ENCODE results near the gene TP63. TPM values are rescaled to one million over a fixed set of nuclear protein-coding genes. Genes with fewer than 3 reads are reported as not detected.

Gene TP63
- polyA plus RNA-seq, 3 donors: not detected

- DNase-seq: no peak
- no peaks in the 10 kb centered on the region for H3K36me3 ChIP-seq (replicated peaks in 1 of 2; ENCODE audit: control insufficient read depth in 1 of 2, insufficient read depth in 2 of 2, low read length in 2 of 2)
- Mint-ChIP-seq H3K4me1 (peaks cover 4% of the 10 kb centered on the region), H3K9me3 (peaks cover 0 to 2% (median 0%) of the 10 kb centered on the region in 7 donors), H3K27ac (no peak overlapping the region), H3K36me3 (no peaks in the 10 kb centered on the region), H3K4me3 (no peak overlapping the region), H3K27me3 (ENCODE audit: low read depth in 3 of 3) (no peaks in the 10 kb centered on the region)
- H3K9me3 ChIP-seq (replicated peaks in 1 of 2; ENCODE audit: control insufficient read depth in 1 of 2, insufficient read depth in 1 of 2, low read length in 2 of 2): no peaks in the 10 kb centered on the region
- TF ChIP-seq, protein P1, sequence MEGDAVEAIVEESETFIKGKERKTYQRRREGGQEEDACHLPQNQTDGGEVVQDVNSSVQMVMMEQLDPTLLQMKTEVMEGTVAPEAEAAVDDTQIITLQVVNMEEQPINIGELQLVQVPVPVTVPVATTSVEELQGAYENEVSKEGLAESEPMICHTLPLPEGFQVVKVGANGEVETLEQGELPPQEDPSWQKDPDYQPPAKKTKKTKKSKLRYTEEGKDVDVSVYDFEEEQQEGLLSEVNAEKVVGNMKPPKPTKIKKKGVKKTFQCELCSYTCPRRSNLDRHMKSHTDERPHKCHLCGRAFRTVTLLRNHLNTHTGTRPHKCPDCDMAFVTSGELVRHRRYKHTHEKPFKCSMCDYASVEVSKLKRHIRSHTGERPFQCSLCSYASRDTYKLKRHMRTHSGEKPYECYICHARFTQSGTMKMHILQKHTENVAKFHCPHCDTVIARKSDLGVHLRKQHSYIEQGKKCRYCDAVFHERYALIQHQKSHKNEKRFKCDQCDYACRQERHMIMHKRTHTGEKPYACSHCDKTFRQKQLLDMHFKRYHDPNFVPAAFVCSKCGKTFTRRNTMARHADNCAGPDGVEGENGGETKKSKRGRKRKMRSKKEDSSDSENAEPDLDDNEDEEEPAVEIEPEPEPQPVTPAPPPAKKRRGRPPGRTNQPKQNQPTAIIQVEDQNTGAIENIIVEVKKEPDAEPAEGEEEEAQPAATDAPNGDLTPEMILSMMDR (IDR thresholded peaks at IDR 0.05): no peak
- no peak overlapping the region for H3K9ac ChIP-seq (ENCODE audit: insufficient read depth, low read length, poor library complexity, severe bottlenecking)
- no peak overlapping the region for H3K4me2 ChIP-seq (replicated peaks; ENCODE audit: extremely low read depth, low read length, poor library complexity, severe bottlenecking)
- H2AFZ ChIP-seq (ENCODE audit: insufficient read depth, low read depth, low read length, poor library complexity, severe bottlenecking): no peak overlapping the region
- peaks cover 0 to 5% of the 10 kb centered on the region in 2 donors for H3K4me1 ChIP-seq (ENCODE audit: control insufficient read depth in 1 of 2, insufficient read depth in 2 of 2, low read length in 2 of 2)
- WGBS (ENCODE audit: insufficient coverage): no CpG with 5 or more reads among the region's 2 CpGs
- no peak overlapping the region for H3K27ac ChIP-seq (ENCODE audit: low read depth in 1 of 2, low read length in 2 of 2)
- intact Hi-C loops (cut with micrococcal nuclease): no loop called here
- H4K20me1 ChIP-seq (ENCODE audit: insufficient read depth, low read length): no peaks in the 10 kb centered on the region
- H3K4me3 ChIP-seq (replicated peaks in 1 of 3; ENCODE audit: low read depth in 2 of 3, low read length in 3 of 3): no peak overlapping the region
- H3K27me3 ChIP-seq (ENCODE audit: control insufficient read depth in 2 of 2, insufficient read depth in 2 of 2, low read length in 2 of 2): no peaks in the 10 kb centered on the region
- H3K79me2 ChIP-seq (ENCODE audit: insufficient read depth, low read length): no peaks in the 10 kb centered on the region
Observed at GRCh38 chr3:189833266-189833665, 202.1 kb downstream of the TP63 start.

DNA sequence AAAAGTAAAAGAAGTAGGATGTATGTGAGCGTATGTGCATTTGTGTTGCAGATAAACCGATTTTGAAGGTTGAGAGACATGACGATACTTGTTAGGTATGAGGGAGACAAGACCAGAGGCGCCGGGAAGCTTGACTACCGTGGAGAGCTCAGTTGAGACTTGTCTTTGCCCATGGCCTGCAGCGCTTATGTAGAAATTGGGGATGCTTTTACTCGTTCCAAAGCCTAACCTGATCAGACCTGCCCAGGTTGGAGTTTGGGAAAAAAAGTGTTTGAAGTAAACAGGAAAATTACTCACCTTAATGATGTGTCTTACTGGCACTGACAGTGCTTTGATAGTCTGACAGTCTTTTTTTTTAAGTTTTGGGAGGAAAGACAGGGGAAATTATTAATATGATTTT lies 202.8 kb downstream of the TP63 start:
- Mint-ChIP-seq H3K36me3 (no peaks in the 10 kb centered on the region), H3K27ac (no peak overlapping the region), H3K9me3 (peaks cover 0 to 2% (median 0%) of the 10 kb centered on the region in 7 donors), H3K4me3 (no peak overlapping the region), H3K4me1 (peaks cover 6% of the 10 kb centered on the region), H3K27me3 (ENCODE audit: low read depth in 3 of 3) (no peaks in the 10 kb centered on the region)
- H2AFZ ChIP-seq (ENCODE audit: insufficient read depth, low read depth, low read length, poor library complexity, severe bottlenecking): no peak overlapping the region
- no peaks in the 10 kb centered on the region for H3K79me2 ChIP-seq (ENCODE audit: insufficient read depth, low read length)
- H3K27me3 ChIP-seq (ENCODE audit: control insufficient read depth in 2 of 2, insufficient read depth in 2 of 2, low read length in 2 of 2): no peaks in the 10 kb centered on the region
- no peak overlapping the region for H3K4me3 ChIP-seq (replicated peaks in 1 of 3; ENCODE audit: low read depth in 2 of 3, low read length in 3 of 3)
- no peak overlapping the region for H3K27ac ChIP-seq (ENCODE audit: low read depth in 1 of 2, low read length in 2 of 2)
- DNase-seq: no peak
- WGBS (ENCODE audit: insufficient coverage): 96% methylated on average over 8 of the region's 8 CpGs
- H3K9me3 ChIP-seq (replicated peaks in 1 of 2; ENCODE audit: control insufficient read depth in 1 of 2, insufficient read depth in 1 of 2, low read length in 2 of 2): no peaks in the 10 kb centered on the region
- H3K4me2 ChIP-seq (replicated peaks; ENCODE audit: extremely low read depth, low read length, poor library complexity, severe bottlenecking): no peak overlapping the region
- H3K9ac ChIP-seq (ENCODE audit: insufficient read depth, low read length, poor library complexity, severe bottlenecking): no peak overlapping the region
- TF ChIP-seq, protein P1 (IDR thresholded peaks at IDR 0.05): no peak
- intact Hi-C loops (cut with micrococcal nuclease): no loop called here
- no peaks in the 10 kb centered on the region for H3K36me3 ChIP-seq (replicated peaks in 1 of 2; ENCODE audit: control insufficient read depth in 1 of 2, insufficient read depth in 2 of 2, low read length in 2 of 2)
- H4K20me1 ChIP-seq (ENCODE audit: insufficient read depth, low read length): no peaks in the 10 kb centered on the region
- H3K4me1 ChIP-seq (ENCODE audit: control insufficient read depth in 1 of 2, insufficient read depth in 2 of 2, low read length in 2 of 2): peaks cover 0 to 5% of the 10 kb centered on the region in 2 donors

Measured in CD14-positive monocyte (primary cell).